ENCODE measurements around the gene WDR1.

WDR1 gene

DNA sequence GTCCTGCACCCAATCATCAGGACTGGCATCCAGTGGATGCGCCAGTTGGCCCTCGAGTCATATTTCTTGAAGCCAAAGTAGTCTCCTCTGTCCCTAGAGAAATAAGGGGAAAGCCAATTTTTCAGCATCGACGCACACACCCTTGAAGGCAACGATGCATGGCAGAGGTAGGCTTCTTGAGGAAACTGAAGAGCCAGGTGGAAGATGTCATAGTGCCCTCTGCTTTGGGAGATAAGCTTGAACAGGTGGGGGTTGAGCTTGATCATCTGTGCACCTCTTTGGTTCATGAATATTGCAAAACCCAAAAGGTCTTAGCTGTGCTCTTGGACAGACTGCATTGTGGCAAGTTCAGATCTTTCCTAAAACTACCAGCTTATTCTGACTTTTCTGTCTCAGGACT is 34.6 kb upstream of the WDR1 start:
- TF ChIP-seq, protein P1, sequence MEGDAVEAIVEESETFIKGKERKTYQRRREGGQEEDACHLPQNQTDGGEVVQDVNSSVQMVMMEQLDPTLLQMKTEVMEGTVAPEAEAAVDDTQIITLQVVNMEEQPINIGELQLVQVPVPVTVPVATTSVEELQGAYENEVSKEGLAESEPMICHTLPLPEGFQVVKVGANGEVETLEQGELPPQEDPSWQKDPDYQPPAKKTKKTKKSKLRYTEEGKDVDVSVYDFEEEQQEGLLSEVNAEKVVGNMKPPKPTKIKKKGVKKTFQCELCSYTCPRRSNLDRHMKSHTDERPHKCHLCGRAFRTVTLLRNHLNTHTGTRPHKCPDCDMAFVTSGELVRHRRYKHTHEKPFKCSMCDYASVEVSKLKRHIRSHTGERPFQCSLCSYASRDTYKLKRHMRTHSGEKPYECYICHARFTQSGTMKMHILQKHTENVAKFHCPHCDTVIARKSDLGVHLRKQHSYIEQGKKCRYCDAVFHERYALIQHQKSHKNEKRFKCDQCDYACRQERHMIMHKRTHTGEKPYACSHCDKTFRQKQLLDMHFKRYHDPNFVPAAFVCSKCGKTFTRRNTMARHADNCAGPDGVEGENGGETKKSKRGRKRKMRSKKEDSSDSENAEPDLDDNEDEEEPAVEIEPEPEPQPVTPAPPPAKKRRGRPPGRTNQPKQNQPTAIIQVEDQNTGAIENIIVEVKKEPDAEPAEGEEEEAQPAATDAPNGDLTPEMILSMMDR (IDR thresholded peaks at IDR 0.05; ENCODE audit: low read depth, low read length) = no peak
- no peak overlapping the region for H3K4me3 ChIP-seq (replicated peaks in 1 of 2; ENCODE audit: low read depth in 2 of 2, low read length in 2 of 2)
- no peak for DNase-seq (ENCODE audit: low read depth in 2 of 2)

DNA sequence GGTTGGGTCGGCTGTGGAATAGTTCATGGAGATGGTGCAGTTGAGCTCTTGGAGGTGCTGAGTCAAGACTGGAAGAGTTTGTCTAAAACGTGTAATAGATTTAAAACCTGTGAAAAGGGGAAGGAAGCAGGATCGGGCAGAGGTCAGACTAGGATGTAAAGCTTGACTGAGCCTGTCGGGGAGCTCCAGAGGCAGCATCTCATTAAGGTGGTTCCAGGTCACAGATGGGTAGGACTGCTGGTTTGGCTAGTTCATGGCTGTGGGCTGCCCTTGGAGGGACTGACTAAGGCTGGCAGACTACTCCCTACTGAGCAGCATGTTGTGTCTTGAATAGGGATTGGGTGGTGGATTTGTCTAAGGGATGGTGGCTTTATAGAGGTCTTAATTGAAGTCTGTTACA is 28.4 kb upstream of the WDR1 start:
- TF ChIP-seq, protein P1 (IDR thresholded peaks at IDR 0.05; ENCODE audit: low read depth, low read length) = no peak
- H3K4me3 ChIP-seq (replicated peaks in 1 of 2; ENCODE audit: low read depth in 2 of 2, low read length in 2 of 2) = no peak overlapping the region
- no peak for DNase-seq (ENCODE audit: low read depth in 2 of 2)

DNA sequence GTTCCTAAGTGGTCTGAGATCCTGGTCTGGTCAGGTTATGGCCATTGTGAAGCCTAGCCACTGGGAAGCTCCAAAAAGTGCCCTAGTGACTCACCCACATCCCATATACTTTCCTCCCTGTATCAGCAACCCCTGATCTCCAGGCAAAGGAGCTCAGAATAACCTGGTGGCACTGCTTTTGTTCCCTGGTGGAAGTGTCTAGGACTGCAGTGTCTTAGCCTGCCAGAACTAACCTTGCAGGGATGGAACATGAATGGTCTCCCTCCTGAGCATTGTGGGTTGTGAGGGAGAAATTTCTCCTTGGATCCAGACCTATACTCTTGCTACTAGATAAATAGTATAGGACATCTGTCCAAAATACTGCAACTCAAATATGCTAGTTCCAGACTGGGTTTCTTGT is 27.9 kb upstream of the WDR1 start:
- no peak overlapping the region for H3K4me3 ChIP-seq (replicated peaks in 1 of 2; ENCODE audit: low read depth in 2 of 2, low read length in 2 of 2)
- no peak for DNase-seq (ENCODE audit: low read depth in 2 of 2)
- TF ChIP-seq, protein P1 (IDR thresholded peaks at IDR 0.05; ENCODE audit: low read depth, low read length) = peak; percentile 7

DNA sequence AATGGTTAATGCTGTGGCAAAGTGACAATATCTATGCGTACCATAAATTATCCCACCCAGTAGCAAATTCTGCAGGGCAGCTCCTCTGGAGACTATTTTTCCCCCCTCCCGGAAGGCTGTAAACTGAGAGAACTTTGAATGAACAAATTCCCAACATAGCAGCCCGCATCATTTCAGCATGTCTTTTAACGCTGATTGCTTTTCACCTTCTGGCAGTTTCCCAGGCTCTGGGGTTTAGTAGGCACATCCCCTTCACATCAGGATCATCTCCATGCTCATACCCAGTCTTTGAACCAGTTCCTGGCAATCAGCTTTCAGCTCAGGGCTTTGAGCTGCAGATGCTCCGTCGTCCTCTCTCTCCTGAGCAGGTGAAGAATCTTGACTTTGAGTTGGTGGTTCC is 26.6 kb upstream of the WDR1 start:
- DNase-seq (ENCODE audit: low read depth in 2 of 2) = no peak
- no peak overlapping the region for H3K4me3 ChIP-seq (replicated peaks in 1 of 2; ENCODE audit: low read depth in 2 of 2, low read length in 2 of 2)
- TF ChIP-seq, protein P1 (IDR thresholded peaks at IDR 0.05; ENCODE audit: low read depth, low read length) = no peak

DNA sequence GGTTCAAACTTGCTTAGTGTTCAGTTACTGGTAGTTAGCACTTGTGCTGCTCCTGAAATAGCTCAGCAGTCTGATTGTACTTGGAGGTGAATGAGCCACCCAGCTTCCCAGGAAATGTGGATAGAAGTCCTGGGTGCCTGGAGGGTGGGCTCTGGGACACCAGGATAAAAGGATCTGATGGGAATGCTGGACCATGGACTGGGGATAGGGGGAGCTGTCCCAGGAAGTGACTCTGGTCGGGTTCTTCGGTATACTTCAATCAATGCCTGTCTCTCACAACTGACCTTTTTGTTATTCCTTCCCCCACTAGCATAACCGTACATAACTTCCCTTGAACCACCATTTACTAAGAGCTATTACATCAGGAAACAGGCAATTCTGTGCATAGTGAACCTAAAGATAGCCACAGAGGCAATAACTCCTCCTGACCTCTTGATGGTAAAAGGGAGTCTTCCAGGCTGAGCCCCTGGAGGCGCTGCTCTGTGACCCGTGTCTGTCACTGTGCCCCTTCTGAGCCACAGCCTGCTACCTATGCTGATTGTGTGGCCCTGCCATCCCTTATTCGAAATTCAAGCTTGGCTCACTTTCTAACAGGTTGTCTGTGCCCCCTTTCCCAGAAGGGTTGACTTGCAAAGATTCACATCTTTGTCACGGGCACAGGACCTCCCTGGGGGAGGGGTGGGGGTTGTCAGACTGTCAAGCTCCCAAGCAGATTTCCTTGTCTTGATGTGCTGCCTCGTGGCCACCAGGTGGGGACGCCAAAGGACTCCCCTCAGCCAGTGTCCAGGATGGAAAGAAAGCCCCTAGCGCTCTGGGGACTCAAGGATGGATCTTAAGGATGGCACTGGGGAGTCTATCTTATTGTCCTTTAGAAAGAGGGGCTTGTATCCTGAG is 24.5 kb upstream of the WDR1 start:
- TF ChIP-seq, protein P1 (IDR thresholded peaks at IDR 0.05; ENCODE audit: low read depth, low read length) = no peak
- DNase-seq (ENCODE audit: low read depth in 2 of 2) = no peak

DNA sequence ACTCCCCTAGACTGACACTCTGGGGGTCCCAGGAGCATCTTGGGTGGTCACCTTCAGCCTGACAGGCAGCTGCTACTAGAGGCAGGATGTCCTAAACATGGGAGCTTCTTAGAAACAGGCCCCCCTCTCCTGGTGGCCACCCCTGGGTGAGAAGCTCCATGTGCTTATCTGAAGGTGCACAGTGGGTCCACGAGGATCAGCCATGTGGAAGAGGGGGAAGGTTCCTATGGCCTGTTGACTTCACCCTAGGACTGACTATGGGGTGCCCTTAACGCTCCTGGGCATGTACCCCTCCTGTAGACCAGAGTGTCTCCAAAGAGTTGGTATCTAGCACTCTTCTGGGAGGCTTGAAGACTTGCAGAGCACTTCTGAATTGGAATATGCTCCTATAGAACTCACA is 22.9 kb upstream of the WDR1 start:
- DNase-seq (ENCODE audit: low read depth in 2 of 2) = no peak
- no peak overlapping the region for H3K4me3 ChIP-seq (replicated peaks in 1 of 2; ENCODE audit: low read depth in 2 of 2, low read length in 2 of 2)
- TF ChIP-seq, protein P1 (IDR thresholded peaks at IDR 0.05; ENCODE audit: low read depth, low read length) = no peak

More for the DNA sequence above, 24.5 kb upstream of the WDR1 start:
- no peak overlapping the region for H3K4me3 ChIP-seq (replicated peaks in 1 of 2; ENCODE audit: low read depth in 2 of 2, low read length in 2 of 2)
